Panc1 (cell line): ENCODE measurements around the gene EFNA1. TPM values are rescaled to one million over a fixed set of nuclear protein-coding genes. Genes with fewer than 3 reads are reported as not detected.

Experiments
- ATAC-seq: fragments of 200-7000 bp; cut with Tn5 transposase; 2 replicates; pipeline ENCODE4 v1.9.1; 2020; ENCODE audit warnings: mild to moderate bottlenecking, moderate library complexity
- BruUV-seq: library from RNA; stranded (reverse); fragments of 400-500 nt; replicated peaks from 2 replicates; lab custom pipeline; 2021; lab: Mats Ljungman, UMichigan
- CTCF ChIA-PET: fragments of 300-600 bp; sonication (Branson Sonifier 250); formaldehyde crosslinking; loops from one replicate; lab custom pipeline; 2022; ENCODE audit warnings: antibody characterized with exemption; lab: Charles Lee
- POLR2A ChIA-PET: fragments of 300-600 bp; sonication (Branson Sonifier 250); formaldehyde crosslinking; loops from one replicate; lab custom pipeline; 2022; ENCODE audit warnings: antibody characterized with exemption; lab: Charles Lee
- DNase-seq: peaks from one replicate; pipeline ENCODE4 v3.0.0-alpha.2; 2010; ENCODE audit warnings: low read depth, low spot score
- H3K27ac ChIP-seq: 2 replicates; pipeline ENCODE4 v1.5.1; 2011; ENCODE audit warnings: mild to moderate bottlenecking, low read length, inconsistent platforms
- H3K27me3 ChIP-seq: fragments of 200-500 bp; sonication (Bioruptor generic); 2 replicates; pipeline ENCODE4 v1.6.0; 2014; ENCODE audit warnings: low read length, inconsistent platforms; ENCODE audit not compliant: control insufficient read depth, insufficient read depth
- H3K36me3 ChIP-seq: fragments of 200-500 bp; sonication (Bioruptor generic); 2 replicates; pipeline ENCODE4 v1.5.1; 2014; ENCODE audit warnings: inconsistent platforms, mild to moderate bottlenecking, low read length, moderate library complexity; ENCODE audit not compliant: control insufficient read depth, insufficient read depth
- H3K4me1 ChIP-seq: 2 replicates; pipeline ENCODE4 v1.5.1; 2011; ENCODE audit warnings: inconsistent platforms, mild to moderate bottlenecking, low read length, moderate library complexity; ENCODE audit not compliant: control insufficient read depth, insufficient read depth
- H3K4me3 ChIP-seq, 2 experiments: 2 replicates each; pipeline ENCODE4 v1.5.1; 2011 to 2012; ENCODE audit warnings: low read depth in 2 of 2, low read length in 2 of 2, mild to moderate bottlenecking in 2 of 2, inconsistent platforms in 1 of 2, moderate library complexity in 1 of 2
- H3K9me3 ChIP-seq: fragments of 200-500 bp; sonication (Bioruptor generic); 2 replicates; pipeline ENCODE4 v1.5.1; 2014; ENCODE audit warnings: low read depth, mild to moderate bottlenecking, inconsistent platforms, low read length, moderate library complexity; ENCODE audit not compliant: control insufficient read depth, insufficient read depth
- POLR2AphosphoS5 ChIP-seq: IDR thresholded peaks from 2 replicates; pipeline ENCODE4 v1.6.1; 2012; ENCODE audit warnings: mild to moderate bottlenecking, low read depth, low read length, moderate library complexity
- SIN3A ChIP-seq: IDR thresholded peaks from 2 replicates; pipeline ENCODE4 v1.6.1; 2012; ENCODE audit warnings: low read depth, mild to moderate bottlenecking, low read length, moderate library complexity, borderline replicate concordance; ENCODE audit not compliant: insufficient read depth
- TCF7L2 ChIP-seq: IDR thresholded peaks from 2 replicates; pipeline ENCODE4 v1.6.1; 2011; ENCODE audit warnings: mild to moderate bottlenecking, low read depth, low read length, inconsistent platforms
- in situ Hi-C: cut with HindIII; loops from 2 replicates; pipeline ENCODE4 v1.10.0; 2016; ENCODE audit warnings: low sequenced_read_pairs, low pct_unique_long_range_greater_than_20kb
- intact Hi-C: fragments of 100-400 bp; cut with micrococcal nuclease; formaldehyde crosslinking; loops from one replicate; pipeline ENCODE4 v1.10.0; 2022; ENCODE audit not compliant: unreplicated experiment
- total RNA-seq: library from RNA; stranded (reverse); gene quantifications from one replicate; pipeline ENCODE4 v1.2.1, GENCODE V29; 2021; ENCODE audit not compliant: unreplicated experiment
- TF ChIP-seq, protein P1 (sequence below), 2 experiments: IDR thresholded peaks; 2 replicates each; pipeline ENCODE4 v1.6.1; 2011 to 2012; ENCODE audit warnings: low read depth in 2 of 2, control low read depth in 1 of 2, low read length in 1 of 2, mild to moderate bottlenecking in 1 of 2, moderate library complexity in 1 of 2; ENCODE audit not compliant: insufficient read depth in 1 of 2
- TF ChIP-seq, protein P2 (sequence below): fragments of 450-650 bp; IDR thresholded peaks from 2 replicates; pipeline ENCODE4 v1.5.1; 2017; ENCODE audit warnings: mild to moderate bottlenecking

EFNA1 gene
- total RNA-seq, 1 experiment from 2014 or later = 23.8 TPM

DNA sequence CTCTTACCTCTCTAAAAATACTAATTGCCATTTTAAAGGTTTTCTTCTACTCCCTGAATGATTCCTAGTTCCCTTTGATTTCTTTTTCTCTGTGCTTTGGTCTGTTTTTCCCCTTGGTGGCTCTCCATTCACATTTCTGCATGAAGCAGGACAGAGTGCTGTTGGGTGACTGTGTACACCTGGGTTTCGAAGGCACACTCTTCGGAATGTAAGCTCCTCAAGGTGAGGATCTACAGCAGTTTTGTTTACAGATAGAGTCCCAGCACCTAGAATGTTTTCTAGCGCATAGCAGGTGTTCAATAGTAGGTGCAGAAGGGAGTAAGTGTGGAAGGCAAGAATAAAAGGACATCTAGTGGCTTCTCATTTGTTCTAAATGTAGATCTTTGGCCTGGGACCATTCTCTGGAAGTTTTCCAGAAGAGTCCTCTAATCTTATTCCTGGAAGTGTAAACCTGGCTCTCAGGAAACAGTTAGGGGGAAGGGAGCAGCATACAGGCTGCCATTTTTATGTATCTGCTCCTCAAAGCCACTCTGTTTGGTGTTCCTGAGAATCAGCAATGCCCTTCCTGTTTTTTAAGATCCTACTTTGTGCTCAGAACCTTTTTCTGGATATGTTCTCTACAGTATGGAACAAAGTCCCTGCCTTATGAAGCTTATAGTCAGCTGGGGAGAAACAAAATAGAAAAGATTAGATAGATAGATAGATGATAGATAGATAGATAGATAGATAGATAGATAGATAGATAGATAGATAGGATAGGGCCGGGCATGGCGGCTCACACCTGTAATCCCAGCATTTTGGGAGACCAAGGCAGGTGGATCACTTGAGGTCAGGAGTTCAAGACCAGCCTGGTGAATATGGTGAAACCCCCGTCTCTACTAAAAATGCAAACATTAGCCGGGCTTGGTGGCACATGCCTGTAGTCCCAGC lies 22.8 kb upstream of the EFNA1 start:
- no peak for TF ChIP-seq POLR2AphosphoS5
- TF ChIP-seq TCF7L2 = no peak
- TF ChIP-seq, protein P1, sequence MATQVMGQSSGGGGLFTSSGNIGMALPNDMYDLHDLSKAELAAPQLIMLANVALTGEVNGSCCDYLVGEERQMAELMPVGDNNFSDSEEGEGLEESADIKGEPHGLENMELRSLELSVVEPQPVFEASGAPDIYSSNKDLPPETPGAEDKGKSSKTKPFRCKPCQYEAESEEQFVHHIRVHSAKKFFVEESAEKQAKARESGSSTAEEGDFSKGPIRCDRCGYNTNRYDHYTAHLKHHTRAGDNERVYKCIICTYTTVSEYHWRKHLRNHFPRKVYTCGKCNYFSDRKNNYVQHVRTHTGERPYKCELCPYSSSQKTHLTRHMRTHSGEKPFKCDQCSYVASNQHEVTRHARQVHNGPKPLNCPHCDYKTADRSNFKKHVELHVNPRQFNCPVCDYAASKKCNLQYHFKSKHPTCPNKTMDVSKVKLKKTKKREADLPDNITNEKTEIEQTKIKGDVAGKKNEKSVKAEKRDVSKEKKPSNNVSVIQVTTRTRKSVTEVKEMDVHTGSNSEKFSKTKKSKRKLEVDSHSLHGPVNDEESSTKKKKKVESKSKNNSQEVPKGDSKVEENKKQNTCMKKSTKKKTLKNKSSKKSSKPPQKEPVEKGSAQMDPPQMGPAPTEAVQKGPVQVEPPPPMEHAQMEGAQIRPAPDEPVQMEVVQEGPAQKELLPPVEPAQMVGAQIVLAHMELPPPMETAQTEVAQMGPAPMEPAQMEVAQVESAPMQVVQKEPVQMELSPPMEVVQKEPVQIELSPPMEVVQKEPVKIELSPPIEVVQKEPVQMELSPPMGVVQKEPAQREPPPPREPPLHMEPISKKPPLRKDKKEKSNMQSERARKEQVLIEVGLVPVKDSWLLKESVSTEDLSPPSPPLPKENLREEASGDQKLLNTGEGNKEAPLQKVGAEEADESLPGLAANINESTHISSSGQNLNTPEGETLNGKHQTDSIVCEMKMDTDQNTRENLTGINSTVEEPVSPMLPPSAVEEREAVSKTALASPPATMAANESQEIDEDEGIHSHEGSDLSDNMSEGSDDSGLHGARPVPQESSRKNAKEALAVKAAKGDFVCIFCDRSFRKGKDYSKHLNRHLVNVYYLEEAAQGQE (IDR thresholded peaks at IDR 0.05; ENCODE audit: insufficient read depth in 1 of 2, low read depth in 2 of 2, low read length in 1 of 2) = no peak
- TF ChIP-seq, protein P2, sequence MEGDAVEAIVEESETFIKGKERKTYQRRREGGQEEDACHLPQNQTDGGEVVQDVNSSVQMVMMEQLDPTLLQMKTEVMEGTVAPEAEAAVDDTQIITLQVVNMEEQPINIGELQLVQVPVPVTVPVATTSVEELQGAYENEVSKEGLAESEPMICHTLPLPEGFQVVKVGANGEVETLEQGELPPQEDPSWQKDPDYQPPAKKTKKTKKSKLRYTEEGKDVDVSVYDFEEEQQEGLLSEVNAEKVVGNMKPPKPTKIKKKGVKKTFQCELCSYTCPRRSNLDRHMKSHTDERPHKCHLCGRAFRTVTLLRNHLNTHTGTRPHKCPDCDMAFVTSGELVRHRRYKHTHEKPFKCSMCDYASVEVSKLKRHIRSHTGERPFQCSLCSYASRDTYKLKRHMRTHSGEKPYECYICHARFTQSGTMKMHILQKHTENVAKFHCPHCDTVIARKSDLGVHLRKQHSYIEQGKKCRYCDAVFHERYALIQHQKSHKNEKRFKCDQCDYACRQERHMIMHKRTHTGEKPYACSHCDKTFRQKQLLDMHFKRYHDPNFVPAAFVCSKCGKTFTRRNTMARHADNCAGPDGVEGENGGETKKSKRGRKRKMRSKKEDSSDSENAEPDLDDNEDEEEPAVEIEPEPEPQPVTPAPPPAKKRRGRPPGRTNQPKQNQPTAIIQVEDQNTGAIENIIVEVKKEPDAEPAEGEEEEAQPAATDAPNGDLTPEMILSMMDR = no peak
- no peak for TF ChIP-seq SIN3A
- CTCF ChIA-PET = interaction anchor here (0.7 kb wide), 1 partner anchor 13 kb away, joined by 3 read pairs; no protein-coding TSS in a partner anchor
- BruUV-seq = no TSS peak

DNA sequence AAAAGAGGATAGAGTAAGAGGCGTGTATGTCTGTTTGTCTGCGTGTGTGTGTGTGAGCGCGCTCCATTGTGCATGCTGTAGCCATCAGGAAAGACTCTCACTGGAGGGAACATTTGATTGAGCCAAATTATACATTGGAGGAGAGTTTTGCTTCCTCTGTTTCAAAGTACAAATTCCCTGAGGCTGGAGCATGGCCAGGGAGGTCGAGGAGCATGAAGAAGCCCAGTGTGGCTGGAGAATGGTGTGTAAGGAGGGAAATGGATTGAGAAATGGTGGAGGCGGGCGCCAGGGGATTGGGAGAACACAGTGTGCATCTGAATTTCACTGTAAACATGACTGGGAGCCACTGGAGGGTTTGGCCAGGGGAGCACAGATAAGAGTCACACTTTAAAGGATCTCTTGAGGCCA lies 22.1 kb upstream of the EFNA1 start:
- H3K4me3 ChIP-seq = no peak overlapping the region
- DNase-seq (no peak), ATAC-seq (no peak)
- POLR2A ChIA-PET = no interaction called here
- H3K27ac ChIP-seq = no peak overlapping the region
- no peaks in the 10 kb centered on the region for H3K4me1 ChIP-seq
- no peaks in the 10 kb centered on the region for H3K9me3 ChIP-seq
- CTCF ChIA-PET = interaction anchor here (0.6 kb wide), 1 partner anchor 238 kb away, joined by 3 read pairs; no protein-coding TSS in a partner anchor
- H3K36me3 ChIP-seq = no peaks in the 10 kb centered on the region
- intact Hi-C loops (no loop called here), in situ Hi-C loops (no loop called here)
- TF ChIP-seq POLR2AphosphoS5 = no peak
- no peaks in the 10 kb centered on the region for H3K27me3 ChIP-seq
- BruUV-seq = no TSS peak

More for the DNA sequence above, 22.8 kb upstream of the EFNA1 start:
- H3K27ac ChIP-seq = no peak overlapping the region
- DNase-seq (no peak), ATAC-seq (no peak)
- intact Hi-C loops (no loop called here), in situ Hi-C loops (no loop called here)
- no peak overlapping the region for H3K4me3 ChIP-seq
- H3K4me1 ChIP-seq = no peaks in the 10 kb centered on the region
- POLR2A ChIA-PET = no interaction called here
- no peaks in the 10 kb centered on the region for H3K9me3 ChIP-seq
- no peaks in the 10 kb centered on the region for H3K36me3 ChIP-seq
- no peaks in the 10 kb centered on the region for H3K27me3 ChIP-seq

DNA sequence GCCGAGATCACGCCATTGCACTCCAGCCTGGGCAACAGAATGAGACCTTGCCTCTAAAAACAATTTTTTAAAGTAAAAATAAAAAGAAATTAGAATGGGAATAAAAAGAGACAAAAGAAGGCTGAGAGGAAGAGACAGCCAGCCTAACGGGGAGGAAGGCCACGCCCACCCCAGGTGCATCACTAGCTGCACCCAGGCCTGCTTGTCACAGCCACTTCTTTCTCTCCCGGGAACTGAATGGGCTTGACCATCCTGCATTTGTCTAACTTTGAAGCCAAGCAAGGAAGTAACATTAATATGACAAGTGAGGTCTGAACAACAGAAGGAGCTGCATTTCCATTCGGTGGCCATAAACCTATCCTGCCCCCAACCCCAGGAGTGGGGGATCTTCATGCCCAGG lies 20.8 kb upstream of the EFNA1 start:
- DNase-seq (no peak), ATAC-seq (no peak)
- Histone ChIP-seq H3K27me3 (no peaks in the 10 kb centered on the region), H3K9me3 (no peaks in the 10 kb centered on the region), H3K27ac (no peak overlapping the region), H3K4me3 (no peak overlapping the region), H3K4me1 (no peaks in the 10 kb centered on the region), H3K36me3 (no peaks in the 10 kb centered on the region)
- no TSS peak for BruUV-seq
- POLR2A ChIA-PET = no interaction called here
- in situ Hi-C loops = no loop called here
- TF ChIP-seq, protein P1 (IDR thresholded peaks at IDR 0.05; ENCODE audit: insufficient read depth in 1 of 2, low read depth in 2 of 2, low read length in 1 of 2) = no peak
- TF ChIP-seq POLR2AphosphoS5 (no peak), TCF7L2 (no peak), SIN3A (no peak)
- TF ChIP-seq, protein P2 = no peak
- CTCF ChIA-PET = interaction anchor here (0.6 kb wide), 1 partner anchor 17 kb away, joined by 4 read pairs; no protein-coding TSS in a partner anchor
- intact Hi-C loops = no loop called here
